Measurements from ENCODE around the gene TMEM178B.
"Not testable (repeated sequence)": the region's sequence is repeated elsewhere in the genome, so short reads cannot be mapped to it uniquely, and the experiment has no call there.

TMEM178B gene

GRCh38 chr7:141387521-141388217, 313.8 kb downstream of the TMEM178B start:
- DNase-seq (ENCODE audit: low spot score): no peak

DNA sequence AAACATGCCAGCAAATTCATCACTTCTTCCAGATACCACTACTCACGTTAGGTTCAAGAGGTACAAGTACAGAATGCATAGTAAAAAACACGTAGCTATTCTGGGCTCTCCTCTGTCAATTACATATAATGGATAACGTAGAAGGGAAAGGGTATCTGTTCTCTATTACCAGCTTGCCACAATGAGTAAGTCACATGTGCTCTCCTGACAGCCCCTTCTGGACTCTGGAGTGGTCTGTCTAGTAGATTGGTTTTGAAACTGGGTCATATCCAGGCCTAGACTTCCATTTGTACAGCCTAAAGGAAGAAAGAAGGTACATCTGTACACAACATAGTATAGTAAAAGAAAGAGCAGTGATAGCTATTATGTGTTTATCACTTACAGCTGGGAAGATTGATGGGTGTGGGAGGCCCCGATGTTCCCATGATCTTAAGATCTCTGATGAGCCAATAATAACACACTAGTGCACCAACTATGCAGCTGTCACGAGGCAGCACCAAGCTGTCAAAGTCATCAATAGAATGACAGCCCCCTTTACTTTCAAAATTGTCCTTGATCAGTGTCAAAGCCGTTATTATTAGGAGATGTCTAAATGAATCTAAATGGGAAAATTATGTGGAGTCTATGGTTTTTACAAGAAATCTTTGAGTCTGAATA, 315.4 kb downstream of the TMEM178B start:
- no peak for DNase-seq (ENCODE audit: low spot score)

- DNase-seq (ENCODE audit: low spot score): no peak
Observed at GRCh38 chr7:141390339-141390738, 316.5 kb downstream of the TMEM178B start.

- no peak for DNase-seq (ENCODE audit: low spot score)
Observed at GRCh38 chr7:141393056-141393455, 319.2 kb downstream of the TMEM178B start.

- no peak for DNase-seq (ENCODE audit: low spot score)
Observed at GRCh38 chr7:141397236-141398163, 323.6 kb downstream of the TMEM178B start.

DNA sequence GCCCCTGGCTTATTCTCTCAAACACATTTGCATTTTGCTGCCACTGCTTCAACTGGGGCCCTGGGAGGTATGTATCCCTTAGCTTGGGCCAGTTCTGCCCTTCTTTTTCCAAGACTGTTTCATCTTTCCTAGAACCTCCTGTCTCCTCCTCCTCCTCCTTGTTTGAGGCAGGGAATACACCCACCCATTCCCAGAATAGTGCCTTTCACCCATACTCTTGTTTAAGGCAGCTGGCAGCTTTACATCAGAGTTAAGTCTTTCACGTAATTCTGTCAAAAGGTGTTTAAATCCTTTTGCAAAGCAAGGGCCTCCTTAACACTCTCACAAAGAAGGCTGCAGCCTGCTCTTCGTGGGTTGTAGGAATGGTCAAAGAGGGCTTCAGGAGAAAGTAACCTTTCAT, 326.5 kb downstream of the TMEM178B start:
- DNase-seq (ENCODE audit: low spot score): no peak

DNA sequence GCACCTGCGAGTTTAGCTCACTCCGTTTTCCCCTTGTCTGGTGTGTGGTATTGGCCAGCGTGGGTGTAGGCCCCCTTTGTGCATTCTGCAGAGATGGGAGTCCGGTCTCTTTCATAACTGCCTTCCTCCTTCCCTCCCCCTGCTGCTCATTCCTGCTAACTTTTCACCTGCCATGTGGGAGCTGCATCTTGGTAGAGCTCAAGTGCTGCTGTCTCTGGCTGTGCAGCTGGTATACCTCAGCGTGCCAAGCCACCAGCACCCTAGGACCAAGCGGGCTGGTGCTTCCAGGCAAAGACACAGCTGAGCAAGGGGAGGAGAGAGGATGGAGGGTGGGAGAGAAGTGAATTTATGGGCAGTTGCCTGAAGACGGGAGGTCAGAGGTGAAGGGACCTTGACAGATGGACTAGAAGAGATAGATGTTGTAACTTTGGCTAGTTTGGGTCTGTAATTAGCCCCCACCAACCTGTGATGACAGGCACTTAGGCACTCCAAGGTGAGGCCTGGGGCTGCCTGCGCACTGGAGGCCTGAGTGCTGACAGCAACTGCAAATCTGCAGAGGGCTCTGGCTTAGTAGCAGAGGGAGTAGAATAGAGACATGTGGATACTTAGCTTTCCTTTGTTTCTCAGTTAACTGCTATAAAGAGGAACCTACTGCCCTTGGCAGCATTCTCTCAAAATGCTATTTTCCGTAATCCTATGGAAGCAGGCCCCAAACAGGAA, 328.6 kb downstream of the TMEM178B start:
- DNase-seq (ENCODE audit: low spot score): no peak

DNA sequence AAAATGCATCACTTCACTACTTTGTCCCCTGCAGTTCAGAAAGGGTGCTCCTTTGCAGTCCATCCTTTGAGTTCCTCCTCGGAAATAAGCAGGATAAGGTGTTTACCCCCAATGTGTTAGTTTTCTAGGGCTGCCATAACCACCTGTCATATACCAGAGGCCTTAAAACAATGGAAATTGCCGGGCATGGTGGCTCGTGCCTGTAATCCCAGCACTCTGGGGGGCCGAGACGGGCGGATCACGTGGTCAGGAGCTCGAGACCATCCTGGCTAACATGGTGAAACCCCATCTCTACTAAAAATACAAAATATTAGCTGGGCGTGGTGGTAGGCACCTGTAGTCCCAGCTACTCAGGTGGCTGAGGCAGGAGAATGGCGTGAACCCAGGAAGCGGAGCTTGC, 330.0 kb downstream of the TMEM178B start:
- DNase-seq (ENCODE audit: low spot score): not testable (repeated sequence)

GRCh38 chr7:141406347-141406746, 332.5 kb downstream of the TMEM178B start:
- no peak for DNase-seq (ENCODE audit: low spot score)

DNA sequence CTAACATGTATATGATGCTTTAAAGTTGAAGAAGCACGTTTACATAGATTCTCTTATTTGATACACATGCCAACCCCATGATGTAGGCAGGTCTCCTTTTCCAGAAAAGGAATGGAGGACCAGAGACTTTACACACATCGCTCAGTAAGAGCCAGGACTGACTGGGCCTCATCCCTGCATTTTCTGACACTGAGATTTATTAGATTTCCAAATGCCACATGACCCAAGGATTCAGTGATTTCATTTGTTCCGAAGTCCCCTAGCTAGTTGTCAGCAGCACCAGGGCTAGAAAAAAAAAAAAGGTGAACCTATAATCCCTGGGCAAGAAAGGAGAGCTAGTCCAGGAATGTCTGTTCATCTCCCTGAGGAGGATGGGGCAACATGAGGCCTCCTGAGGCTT, 334.0 kb downstream of the TMEM178B start:
- DNase-seq (ENCODE audit: low spot score): no peak

- DNase-seq (ENCODE audit: low spot score): no peak
Observed at GRCh38 chr7:141408440-141408839, 334.6 kb downstream of the TMEM178B start.

GRCh38 chr7:141409219-141409618, 335.4 kb downstream of the TMEM178B start:
- no peak for DNase-seq (ENCODE audit: low spot score)

DNA sequence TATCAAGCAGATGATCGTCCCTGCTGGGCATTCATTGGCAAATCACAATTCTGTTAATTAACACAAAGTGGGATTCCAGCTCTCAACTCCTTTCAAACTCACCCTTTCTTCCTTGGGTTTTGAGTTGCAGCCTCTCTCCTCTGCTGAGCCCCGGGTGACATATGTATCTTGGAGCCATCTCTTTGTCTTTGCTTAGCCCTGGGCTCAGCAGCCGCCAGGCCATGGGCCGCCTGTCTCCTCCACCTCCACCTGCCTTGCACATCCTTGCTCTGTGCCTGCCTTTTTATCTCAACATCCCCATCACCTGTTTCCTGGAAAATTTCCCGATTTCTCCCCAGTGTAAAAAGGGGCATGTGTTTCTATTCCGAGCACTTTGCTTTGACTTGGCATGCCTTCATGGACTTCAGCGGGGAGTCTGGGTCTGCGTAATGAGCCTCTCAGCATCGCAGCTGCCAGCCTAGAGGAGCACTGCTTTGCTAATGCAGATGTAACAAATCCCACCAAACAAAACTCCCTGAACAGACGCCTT, 336.0 kb downstream of the TMEM178B start:
- DNase-seq (ENCODE audit: low spot score): no peak

DNA sequence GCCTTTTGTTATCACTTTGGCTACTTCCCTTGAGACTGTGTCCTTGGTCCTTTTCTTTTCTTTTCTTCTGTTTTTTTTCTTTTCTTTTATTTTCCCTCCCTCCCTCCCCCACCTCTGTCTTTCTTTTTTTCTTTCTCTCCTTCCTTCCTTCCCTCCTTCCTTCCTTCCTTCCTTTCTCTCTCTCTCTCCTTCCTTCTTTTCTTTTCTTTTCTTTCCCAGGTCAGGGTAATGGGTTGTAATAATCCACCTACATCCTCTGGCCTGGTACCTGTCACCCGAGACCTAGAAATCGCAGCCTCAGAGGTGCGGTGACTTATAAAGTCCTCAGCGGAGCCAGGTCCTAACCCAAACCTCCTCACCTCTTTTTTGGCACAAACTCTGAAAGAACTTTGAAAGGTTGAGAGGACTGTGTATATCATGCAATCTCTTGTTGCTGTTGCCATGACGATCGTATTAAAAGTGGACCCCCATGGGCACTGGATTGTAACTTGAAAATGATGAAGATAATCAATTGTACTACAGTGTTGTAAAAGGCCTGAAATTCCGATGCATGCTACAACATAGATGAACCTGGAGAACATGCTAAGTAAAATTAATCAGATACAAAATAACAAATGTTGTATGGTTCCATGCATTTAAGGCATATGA, 336.6 kb downstream of the TMEM178B start:
- no peak for DNase-seq (ENCODE audit: low spot score)

- DNase-seq (ENCODE audit: low spot score): no peak
Observed at GRCh38 chr7:141411133-141411532, 337.3 kb downstream of the TMEM178B start.

GRCh38 chr7:141415999-141416398, 342.1 kb downstream of the TMEM178B start:
- no peak for DNase-seq (ENCODE audit: low spot score)

GRCh38 chr7:141416650-141417270, 342.9 kb downstream of the TMEM178B start:
- no peak for DNase-seq (ENCODE audit: low spot score)

- DNase-seq (ENCODE audit: low spot score): no peak
Observed at GRCh38 chr7:141417506-141417905, 343.6 kb downstream of the TMEM178B start.

DNA sequence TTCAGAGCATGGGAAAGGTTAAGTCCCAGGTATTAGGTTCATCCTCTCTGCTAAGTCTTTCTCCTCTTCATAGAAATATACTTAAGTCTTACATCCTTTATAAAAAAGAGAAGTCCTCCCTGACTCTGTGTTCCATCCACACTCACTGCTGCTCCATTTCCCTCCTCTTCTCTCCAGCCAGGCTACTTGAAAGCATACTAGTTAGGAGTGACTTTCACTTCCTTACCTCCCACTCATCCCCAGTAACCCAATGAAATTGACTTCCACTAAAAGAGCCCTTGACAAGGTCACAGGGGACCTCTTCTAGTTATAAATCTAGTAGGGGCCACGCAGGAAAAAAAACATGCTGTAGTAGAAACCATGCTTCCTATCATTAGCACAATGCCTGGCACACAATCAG, 344.2 kb downstream of the TMEM178B start:
- no peak for DNase-seq (ENCODE audit: low spot score)

- no peak for DNase-seq (ENCODE audit: low spot score)
Observed at GRCh38 chr7:141421306-141421705, 347.4 kb downstream of the TMEM178B start.

- no peak for DNase-seq (ENCODE audit: low spot score)
Observed at GRCh38 chr7:141427134-141427533, 353.3 kb downstream of the TMEM178B start.
